Measurements from ENCODE around the gene SHTN1.

- no peak for TF ChIP-seq CTCF (conservative IDR thresholded peaks at IDR 0.05)
- no peak for TF ChIP-seq ZFX (IDR thresholded peaks at IDR 0.05)
Measured at GRCh38 chr10:116944911-116945310, 60.1 kb downstream of the SHTN1 start.

Measured in C4-2B (cell line).